ENCODE measurements around the gene FBXO2. TPM values are rescaled to one million over a fixed set of nuclear protein-coding genes. Genes with fewer than 3 reads are reported as not detected.
A peak's percentile ranks its signal among the peaks of the same experiment; 100 is the strongest.

FBXO2 gene
- total RNA-seq = 1.0 TPM in 1 of 2 replicates, not detected in the other
- 2.1 TPM for polyA plus RNA-seq (2012)

GRCh38 chr1:11654137-11654938 lies at the start of gene FBXO2, which contains the start of gene FBXO44:
Gene FBXO2 (minus strand): TSS chr1:11654429. CDS start chr1:11654340, 89 bp downstream.
Gene FBXO44 (plus strand): TSS chr1:11654877. CDS start chr1:11655836, 959 bp downstream.
- DNase-seq (ENCODE audit: low read depth) = no peak

GRCh38 chr1:11703357-11704193 lies 49.3 kb upstream of the FBXO2 start:
- DNase-seq (ENCODE audit: low read depth) = no peak

- no peak for DNase-seq (ENCODE audit: low read depth)
Observed at GRCh38 chr1:11701981-11702803, 48.0 kb upstream of the FBXO2 start.

GRCh38 chr1:11701551-11701961 lies 47.3 kb upstream of the FBXO2 start:
- DNase-seq (ENCODE audit: low read depth) = peak; percentile 79

GRCh38 chr1:11700601-11701467 lies 46.6 kb upstream of the FBXO2 start:
- DNase-seq (ENCODE audit: low read depth) = peak; percentile 97

GRCh38 chr1:11697893-11698210 lies 43.6 kb upstream of the FBXO2 start:
- DNase-seq (ENCODE audit: low read depth) = no peak

GRCh38 chr1:11697188-11697892 lies 43.1 kb upstream of the FBXO2 start:
- DNase-seq (ENCODE audit: low read depth) = no peak

GRCh38 chr1:11695861-11696260 lies 41.6 kb upstream of the FBXO2 start:
- DNase-seq (ENCODE audit: low read depth) = no peak

- DNase-seq (ENCODE audit: low read depth) = no peak
Observed at GRCh38 chr1:11693917-11694316, 39.7 kb upstream of the FBXO2 start.

GRCh38 chr1:11693024-11693590 lies 38.9 kb upstream of the FBXO2 start:
- DNase-seq (ENCODE audit: low read depth) = peak; percentile 87

GRCh38 chr1:11691928-11692711 lies 37.9 kb upstream of the FBXO2 start:
- DNase-seq (ENCODE audit: low read depth) = no peak

- DNase-seq (ENCODE audit: low read depth) = no peak
Observed at GRCh38 chr1:11691302-11691914, 37.2 kb upstream of the FBXO2 start, which contains the start of gene DRAXIN. Gene DRAXIN (plus strand): TSS chr1:11691710. CDS start chr1:11706259, 14,549 bp downstream.

- DNase-seq (ENCODE audit: low read depth) = no peak
Observed at GRCh38 chr1:11690397-11691301, 36.4 kb upstream of the FBXO2 start.

- DNase-seq (ENCODE audit: low read depth) = no peak
Observed at GRCh38 chr1:11688506-11688905, 34.3 kb upstream of the FBXO2 start.

- DNase-seq (ENCODE audit: low read depth) = no peak
Observed at GRCh38 chr1:11685210-11685752, 31.1 kb upstream of the FBXO2 start.

GRCh38 chr1:11684070-11684469 lies 29.8 kb upstream of the FBXO2 start:
- DNase-seq (ENCODE audit: low read depth) = no peak

- DNase-seq (ENCODE audit: low read depth) = no peak
Observed at GRCh38 chr1:11682799-11683198, 28.6 kb upstream of the FBXO2 start.
